K562 (cell line): ENCODE results near the gene AKT1S1. TPM values are rescaled to one million over a fixed set of nuclear protein-coding genes. Genes with fewer than 3 reads are reported as not detected.

Experiments
- CBFA2T3 ChIP-seq: fragments of 450-650 bp; IDR thresholded peaks from 2 replicates; pipeline ENCODE4 v1.6.1; 2017
- CEBPZ ChIP-seq: fragments of 150-350 bp; IDR thresholded peaks from 2 replicates; pipeline ENCODE4 v1.6.1; 2014; ENCODE audit warnings: low read depth, mild to moderate bottlenecking, low read length, borderline replicate concordance
- EGR1 ChIP-seq: fragments of 450-650 bp; conservative IDR thresholded peaks from 2 replicates; pipeline ENCODE4 v1.6.1; 2017; ENCODE audit warnings: mild to moderate bottlenecking
- ESRRA ChIP-seq: fragments of 450-650 bp; IDR thresholded peaks from 2 replicates; pipeline ENCODE4 v1.6.1; 2014; ENCODE audit warnings: low read depth, mild to moderate bottlenecking, moderate library complexity, borderline replicate concordance
- HOXB6 ChIP-seq: fragments of 250-450 bp; sonication (Bioruptor Pico); IDR thresholded peaks from 2 replicates; pipeline ENCODE4 v1.5.1; 2022; ENCODE audit warnings: mild to moderate bottlenecking, borderline replicate concordance
- MEF2A ChIP-seq: IDR thresholded peaks from 2 replicates; pipeline ENCODE4 v1.6.1; 2011; ENCODE audit warnings: low read depth, mild to moderate bottlenecking, low read length, moderate library complexity; ENCODE audit not compliant: control insufficient read depth
- SP1 ChIP-seq: sonication (generic); formaldehyde crosslinking; IDR thresholded peaks from 2 replicates; pipeline ENCODE4 v1.8.1; 2022; ENCODE audit warnings: mild to moderate bottlenecking, missing genetic modification reagents
- U2AF1 ChIP-seq: fragments of 200-400 bp; formaldehyde crosslinking; optimal IDR thresholded peaks from 2 replicates; pipeline ENCODE3; 2017; ENCODE audit warnings: mild to moderate bottlenecking, low read depth, low read length, moderate library complexity
- ZBTB33 ChIP-seq: sonication (generic); formaldehyde crosslinking; IDR thresholded peaks from 2 replicates; pipeline ENCODE4 v1.8.1; 2023; ENCODE audit warnings: mild to moderate bottlenecking, missing genetic modification reagents
- ZBTB43 ChIP-seq: sonication (generic); formaldehyde crosslinking; IDR thresholded peaks from 2 replicates; pipeline ENCODE4 v1.8.0; 2023; ENCODE audit warnings: mild to moderate bottlenecking, missing genetic modification reagents
- ZNF23 ChIP-seq: fragments of 250-450 bp; sonication (Bioruptor Pico); IDR thresholded peaks from 2 replicates; pipeline ENCODE4 v1.4.0; 2020; ENCODE audit warnings: mild to moderate bottlenecking
- ZNF263 ChIP-seq: sonication (generic); formaldehyde crosslinking; IDR thresholded peaks from 2 replicates; pipeline ENCODE4 v1.8.0; 2022; ENCODE audit warnings: mild to moderate bottlenecking, missing genetic modification reagents, borderline replicate concordance
- ZNF282 ChIP-seq: sonication (generic); formaldehyde crosslinking; IDR thresholded peaks from 2 replicates; pipeline ENCODE4 v1.8.1; 2023; ENCODE audit warnings: missing genetic modification reagents
- polyA plus RNA-seq, 8 experiments: library from polyadenylated mRNA; depleted of rRNA in 4 of 8; stranded (reverse) in 5 of 8; unstranded in 3 of 8; fragments of >200 nt; fragmentation: Nextera tagmentation in 2 of 8; fragmentation: Illumina TruSeq in 1 of 8; extraction: Ambion mirVana in 2 of 8; extraction: Trizol in 1 of 8; gene quantifications; 2 replicates each; pipeline versions ENCODE4 v1.2.1 to v1.2.3, GENCODE V29; 2011 to 2014; ENCODE audit warnings: inconsistent platforms in 1 of 8, missing spikeins in 1 of 8
- total RNA-seq, 7 experiments: library from RNA; depleted of rRNA in 6 of 7; stranded (reverse); fragments of >200 nt in 6 of 7; fragmentation: Illumina TruSeq in 2 of 7; extraction: Trizol in 2 of 7; gene quantifications; 2 replicates each; pipeline versions ENCODE4 v1.2.1 to v1.2.3, GENCODE V29; 2011 to 2021; ENCODE audit warnings: low replicate concordance in 1 of 7
- TF ChIP-seq, protein P1 (sequence below): fragments of 250-450 bp; sonication (Bioruptor Pico); IDR thresholded peaks from 2 replicates; pipeline ENCODE4 v1.4.0; 2020; ENCODE audit warnings: borderline replicate concordance
- TF ChIP-seq, protein P2 (sequence below): sonication (generic); formaldehyde crosslinking; IDR thresholded peaks from 2 replicates; pipeline ENCODE4 v1.8.1; 2022; ENCODE audit warnings: missing genetic modification reagents

The AKT1S1 gene
- total and polyA plus RNA-seq, 9 of the 15 experiments (the other 6 are each of a cell fraction or from before 2014, with no cell fraction given): 1.2 to 50.3 (median 17.1) TPM

DNA sequence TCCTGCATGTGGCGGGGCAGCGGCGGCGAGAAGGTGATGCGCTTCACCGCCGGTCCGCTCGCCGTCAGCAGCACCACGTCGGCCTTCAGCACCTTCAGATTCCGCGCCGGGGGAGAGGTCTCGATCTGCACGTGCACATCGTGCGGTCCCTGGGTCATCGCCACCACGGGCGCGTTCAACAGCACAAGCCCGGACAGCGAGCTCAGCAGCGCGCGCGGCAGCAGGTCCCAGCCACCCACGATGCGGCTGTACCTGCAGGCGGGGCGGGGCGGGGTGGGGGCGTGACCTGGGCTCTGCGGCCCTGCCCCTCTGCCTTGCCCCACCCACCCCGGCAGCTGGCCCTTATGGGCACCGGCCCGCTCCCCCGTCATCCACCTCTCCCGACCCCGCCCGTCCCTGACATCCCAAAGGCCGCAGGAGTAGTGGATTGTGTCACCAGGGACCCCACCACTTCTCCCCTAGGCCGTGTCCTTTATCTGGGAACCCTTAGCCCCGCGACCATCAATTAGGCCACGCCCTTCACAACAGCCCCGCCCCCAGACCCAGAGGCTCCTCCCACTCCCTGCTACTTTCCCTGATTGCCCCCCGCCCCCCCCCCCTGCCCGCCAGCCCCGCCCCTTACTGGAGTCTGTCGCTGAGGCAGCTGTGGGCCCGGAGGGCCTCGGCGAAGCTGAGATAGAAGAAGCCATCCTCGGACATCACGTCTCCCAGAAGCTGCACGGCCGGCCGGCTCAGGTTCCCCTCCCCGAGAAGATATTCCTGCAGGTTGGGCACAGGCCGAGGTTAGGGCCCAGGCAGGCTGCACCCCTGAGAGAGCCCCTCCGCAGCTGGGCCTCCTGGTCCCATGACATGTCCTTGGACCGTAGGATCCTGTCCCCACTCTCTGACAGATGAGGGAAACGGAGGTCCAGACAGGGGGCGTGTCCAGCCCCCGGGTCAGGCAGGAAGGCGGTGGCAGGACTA, 13.5 kb upstream of the AKT1S1 start (continued):
- TF ChIP-seq, protein P1, sequence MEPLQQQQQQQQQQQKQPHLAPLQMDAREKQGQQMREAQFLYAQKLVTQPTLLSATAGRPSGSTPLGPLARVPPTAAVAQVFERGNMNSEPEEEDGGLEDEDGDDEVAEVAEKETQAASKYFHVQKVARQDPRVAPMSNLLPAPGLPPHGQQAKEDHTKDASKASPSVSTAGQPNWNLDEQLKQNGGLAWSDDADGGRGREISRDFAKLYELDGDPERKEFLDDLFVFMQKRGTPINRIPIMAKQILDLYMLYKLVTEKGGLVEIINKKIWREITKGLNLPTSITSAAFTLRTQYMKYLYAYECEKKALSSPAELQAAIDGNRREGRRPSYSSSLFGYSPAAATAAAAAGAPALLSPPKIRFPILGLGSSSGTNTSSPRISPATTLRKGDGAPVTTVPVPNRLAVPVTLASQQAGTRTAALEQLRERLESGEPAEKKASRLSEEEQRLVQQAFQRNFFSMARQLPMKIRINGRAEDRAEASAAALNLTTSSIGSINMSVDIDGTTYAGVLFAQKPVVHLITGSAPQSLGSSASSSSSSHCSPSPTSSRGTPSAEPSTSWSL (CRISPR knock-in tag): no peak
- TF ChIP-seq, protein P2, sequence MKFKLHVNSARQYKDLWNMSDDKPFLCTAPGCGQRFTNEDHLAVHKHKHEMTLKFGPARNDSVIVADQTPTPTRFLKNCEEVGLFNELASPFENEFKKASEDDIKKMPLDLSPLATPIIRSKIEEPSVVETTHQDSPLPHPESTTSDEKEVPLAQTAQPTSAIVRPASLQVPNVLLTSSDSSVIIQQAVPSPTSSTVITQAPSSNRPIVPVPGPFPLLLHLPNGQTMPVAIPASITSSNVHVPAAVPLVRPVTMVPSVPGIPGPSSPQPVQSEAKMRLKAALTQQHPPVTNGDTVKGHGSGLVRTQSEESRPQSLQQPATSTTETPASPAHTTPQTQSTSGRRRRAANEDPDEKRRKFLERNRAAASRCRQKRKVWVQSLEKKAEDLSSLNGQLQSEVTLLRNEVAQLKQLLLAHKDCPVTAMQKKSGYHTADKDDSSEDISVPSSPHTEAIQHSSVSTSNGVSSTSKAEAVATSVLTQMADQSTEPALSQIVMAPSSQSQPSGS (CRISPR knock-in tag): peak; percentile 83
- TF ChIP-seq MEF2A (no peak), U2AF1 (peak; percentile 22), ZBTB43 (CRISPR knock-in tag) (0 out of 2 replicates have a peak, but pooled peaks have one; percentile 2), ZBTB33 (CRISPR knock-in tag) (peak; percentile 72; the same call in 1 of the 2 replicates), CBFA2T3 (0 out of 2 replicates have a peak, but pooled peaks have one; percentile 1), HOXB6 (no peak), SP1 (CRISPR knock-in tag) (peak; percentile 94), EGR1 (peak; percentile 14; the same call in 1 of the 2 replicates), CEBPZ (no peak), ZNF263 (CRISPR knock-in tag) (no peak), ESRRA (0 out of 2 replicates have a peak, but pooled peaks have one; percentile 4), ZNF282 (CRISPR knock-in tag) (peak; percentile 7; the same call in 1 of the 2 replicates), ZNF23 (CRISPR knock-in tag) (no peak)
